ENCODE results near the gene MRPL54.

Gene MRPL54

GRCh38 chr19:3784607-3785450 lies 22.3 kb downstream of the MRPL54 start:
- DNase-seq (ENCODE audit: low spot score): no peak
- FAIRE-seq: no peak

GRCh38 chr19:3785451-3785937 lies 23.0 kb downstream of the MRPL54 start:
- no peak for FAIRE-seq
- DNase-seq (ENCODE audit: low spot score): no peak

GRCh38 chr19:3785938-3786824 lies 23.7 kb downstream of the MRPL54 start, which contains the start of gene MATK:
TSS of gene MATK (minus strand) at chr19:3786381. CDS start at chr19:3785135, 1,246 bp downstream.
- DNase-seq (ENCODE audit: low spot score) (no peak), FAIRE-seq (no peak)

- FAIRE-seq: no peak
These were observed 26.7 kb downstream of the MRPL54 start for GRCh38 chr19:3788996-3789778.

GRCh38 chr19:3790209-3790734 lies 27.8 kb downstream of the MRPL54 start:
- DNase-seq (ENCODE audit: low spot score) (no peak), FAIRE-seq (no peak)

More at GRCh38 chr19:3788996-3789778, 26.7 kb downstream of the MRPL54 start:
- no peak for DNase-seq (ENCODE audit: low spot score)

- no peak for DNase-seq (ENCODE audit: low spot score)
- no peak for FAIRE-seq
These were observed 28.5 kb downstream of the MRPL54 start for GRCh38 chr19:3790941-3791340.

GRCh38 chr19:3792114-3792513 lies 29.6 kb downstream of the MRPL54 start:
- DNase-seq (ENCODE audit: low spot score) (no peak), FAIRE-seq (no peak)

GRCh38 chr19:3793799-3794198 lies 31.3 kb downstream of the MRPL54 start:
- no peak for FAIRE-seq
- DNase-seq (ENCODE audit: low spot score): no peak

- FAIRE-seq: no peak
- DNase-seq (ENCODE audit: low spot score): no peak
These were observed 33.9 kb downstream of the MRPL54 start for GRCh38 chr19:3796358-3796757.

- DNase-seq (ENCODE audit: low spot score) (no peak), FAIRE-seq (no peak)
These were observed 35.7 kb downstream of the MRPL54 start for GRCh38 chr19:3798137-3798536.

GRCh38 chr19:3800996-3801395 lies 38.5 kb downstream of the MRPL54 start:
- FAIRE-seq (no peak), DNase-seq (ENCODE audit: low spot score) (no peak)

GRCh38 chr19:3801412-3802096 lies 39.1 kb downstream of the MRPL54 start:
- DNase-seq (ENCODE audit: low spot score) (no peak), FAIRE-seq (no peak)

- DNase-seq (ENCODE audit: low spot score) (no peak), FAIRE-seq (no peak)
These were observed 40.8 kb downstream of the MRPL54 start for GRCh38 chr19:3803114-3803888.

GRCh38 chr19:3803986-3804385 lies 41.5 kb downstream of the MRPL54 start:
- FAIRE-seq (no peak), DNase-seq (ENCODE audit: low spot score) (no peak)

GRCh38 chr19:3804429-3804828 lies 41.9 kb downstream of the MRPL54 start:
- FAIRE-seq (no peak), DNase-seq (ENCODE audit: low spot score) (no peak)

GRCh38 chr19:3805859-3806258 lies 43.4 kb downstream of the MRPL54 start:
- no peak for DNase-seq (ENCODE audit: low spot score)
- FAIRE-seq: no peak

GRCh38 chr19:3807131-3807480 lies 44.6 kb downstream of the MRPL54 start:
- DNase-seq (ENCODE audit: low spot score) (no peak), FAIRE-seq (no peak)

- no peak for DNase-seq (ENCODE audit: low spot score)
- no peak for FAIRE-seq
These were observed 45.3 kb downstream of the MRPL54 start for GRCh38 chr19:3807574-3808354.

Data from RCC 7860 (cell line).